Osteoblast (primary cell): ENCODE measurements around the gene IL10RA. TPM values are rescaled to one million over a fixed set of nuclear protein-coding genes. Genes with fewer than 3 reads are reported as not detected.
"Not testable (repeated sequence)": the region's sequence is repeated elsewhere in the genome, so short reads cannot be mapped to it uniquely, and the experiment has no call there.

Experiments
- DNase-seq: peaks from one replicate; pipeline ENCODE4 v3.0.0; 2011; ENCODE audit warnings: low spot score, mixed read lengths; ENCODE audit not compliant: insufficient read length; ENCODE audit errors: missing footprints
- H2AFZ ChIP-seq: 2 replicates; pipeline ENCODE4 v1.6.0; 2011; ENCODE audit warnings: mild to moderate bottlenecking, low read length
- H3K27ac ChIP-seq: 2 replicates; pipeline ENCODE4 v1.5.1; 2011; ENCODE audit warnings: mild to moderate bottlenecking, low read depth, low read length, moderate library complexity
- H3K27me3 ChIP-seq: 2 replicates; pipeline ENCODE4 v1.6.0; 2012; ENCODE audit warnings: mild to moderate bottlenecking, control low read depth, inconsistent platforms, low read length, moderate library complexity; ENCODE audit not compliant: insufficient read depth
- H3K36me3 ChIP-seq: 2 replicates; pipeline ENCODE4 v1.5.1; 2011; ENCODE audit warnings: mild to moderate bottlenecking, low read length, control low read depth, moderate library complexity; ENCODE audit not compliant: insufficient read depth
- H3K4me1 ChIP-seq: 2 replicates; pipeline ENCODE4 v1.5.1; 2011; ENCODE audit warnings: mild to moderate bottlenecking, low read length, control low read depth, moderate library complexity; ENCODE audit not compliant: insufficient read depth
- H3K4me2 ChIP-seq: 2 replicates; pipeline ENCODE4 v1.6.0; 2011; ENCODE audit warnings: mild to moderate bottlenecking, low read length; ENCODE audit not compliant: insufficient read depth
- H3K4me3 ChIP-seq: fragments of 200-600 bp; sonication (generic); 3 replicates; pipeline ENCODE4 v1.5.1; 2012; ENCODE audit warnings: mild to moderate bottlenecking, low read length, inconsistent platforms; ENCODE audit not compliant: insufficient read depth
- H3K79me2 ChIP-seq: 2 replicates; pipeline ENCODE4 v1.6.0; 2012; ENCODE audit warnings: mild to moderate bottlenecking, low read length, control low read depth, inconsistent platforms; ENCODE audit not compliant: insufficient read depth
- H3K9me3 ChIP-seq: 2 replicates; pipeline ENCODE4 v1.5.1; 2011; ENCODE audit warnings: low read depth, low read length, control low read depth
- H4K20me1 ChIP-seq: 2 replicates; pipeline ENCODE4 v1.6.0; 2012; ENCODE audit warnings: mild to moderate bottlenecking, low read length, control low read depth; ENCODE audit not compliant: insufficient read depth
- total RNA-seq: library from RNA; depleted of rRNA; stranded (reverse); fragments of >200 nt; gene quantifications from 2 replicates; pipeline ENCODE4 v1.2.3, GENCODE V29; 2012
- TF ChIP-seq, protein P1 (sequence below): IDR thresholded peaks from 2 replicates; pipeline ENCODE4 v1.5.1; 2011; ENCODE audit warnings: mild to moderate bottlenecking, low read depth, low read length, moderate library complexity; ENCODE audit errors: extremely low read depth

IL10RA gene
- total RNA-seq, 1 donor = 1.1 TPM

- no peak overlapping the region for H3K4me2 ChIP-seq
These were observed 13.3 kb upstream of the IL10RA start for GRCh38 chr11:117972629-117973502.

DNA sequence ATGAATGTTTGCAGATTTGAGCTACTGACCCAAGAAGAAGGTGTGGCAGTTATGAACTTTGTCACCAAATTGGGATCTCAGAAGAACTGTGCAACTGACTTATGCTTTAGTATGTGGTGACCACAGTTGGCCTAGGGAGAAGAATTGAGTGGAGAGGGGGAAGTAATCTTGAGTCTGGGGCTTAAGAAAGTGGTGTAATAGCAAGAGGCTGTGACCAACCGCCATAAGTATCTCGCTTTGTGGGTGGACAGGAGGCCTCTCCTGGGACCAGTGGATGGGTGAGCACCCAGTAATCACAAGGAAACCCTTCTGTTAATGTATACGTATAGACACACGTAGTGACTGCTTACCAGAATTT is 12.7 kb upstream of the IL10RA start:
- H3K27me3 ChIP-seq = no peaks in the 10 kb centered on the region
- H3K4me2 ChIP-seq = no peak overlapping the region
- DNase-seq = no peak
- no peaks in the 10 kb centered on the region for H4K20me1 ChIP-seq
- no peaks in the 10 kb centered on the region for H3K4me1 ChIP-seq
- H3K79me2 ChIP-seq = no peaks in the 10 kb centered on the region
- no peaks in the 10 kb centered on the region for H3K9me3 ChIP-seq
- no peak overlapping the region for H3K4me3 ChIP-seq
- TF ChIP-seq, protein P1, sequence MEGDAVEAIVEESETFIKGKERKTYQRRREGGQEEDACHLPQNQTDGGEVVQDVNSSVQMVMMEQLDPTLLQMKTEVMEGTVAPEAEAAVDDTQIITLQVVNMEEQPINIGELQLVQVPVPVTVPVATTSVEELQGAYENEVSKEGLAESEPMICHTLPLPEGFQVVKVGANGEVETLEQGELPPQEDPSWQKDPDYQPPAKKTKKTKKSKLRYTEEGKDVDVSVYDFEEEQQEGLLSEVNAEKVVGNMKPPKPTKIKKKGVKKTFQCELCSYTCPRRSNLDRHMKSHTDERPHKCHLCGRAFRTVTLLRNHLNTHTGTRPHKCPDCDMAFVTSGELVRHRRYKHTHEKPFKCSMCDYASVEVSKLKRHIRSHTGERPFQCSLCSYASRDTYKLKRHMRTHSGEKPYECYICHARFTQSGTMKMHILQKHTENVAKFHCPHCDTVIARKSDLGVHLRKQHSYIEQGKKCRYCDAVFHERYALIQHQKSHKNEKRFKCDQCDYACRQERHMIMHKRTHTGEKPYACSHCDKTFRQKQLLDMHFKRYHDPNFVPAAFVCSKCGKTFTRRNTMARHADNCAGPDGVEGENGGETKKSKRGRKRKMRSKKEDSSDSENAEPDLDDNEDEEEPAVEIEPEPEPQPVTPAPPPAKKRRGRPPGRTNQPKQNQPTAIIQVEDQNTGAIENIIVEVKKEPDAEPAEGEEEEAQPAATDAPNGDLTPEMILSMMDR = no peak
- H3K27ac ChIP-seq = no peak overlapping the region
- no peak overlapping the region for H2AFZ ChIP-seq
- H3K36me3 ChIP-seq = no peaks in the 10 kb centered on the region

More at GRCh38 chr11:117972629-117973502, 13.3 kb upstream of the IL10RA start:
- Histone ChIP-seq H3K36me3 (no peaks in the 10 kb centered on the region), H3K79me2 (no peaks in the 10 kb centered on the region), H4K20me1 (no peaks in the 10 kb centered on the region), H3K9me3 (no peaks in the 10 kb centered on the region), H3K27ac (no peak overlapping the region), H3K4me3 (no peak overlapping the region), H3K4me1 (no peaks in the 10 kb centered on the region), H3K27me3 (no peaks in the 10 kb centered on the region), H2AFZ (no peak overlapping the region)
- peak; percentile 27 for DNase-seq
- TF ChIP-seq, protein P1 = no peak

- H3K36me3 ChIP-seq = no peaks in the 10 kb centered on the region
- TF ChIP-seq, protein P1 = no peak
These were observed 9.7 kb upstream of the IL10RA start for GRCh38 chr11:117976445-117976844.

DNA sequence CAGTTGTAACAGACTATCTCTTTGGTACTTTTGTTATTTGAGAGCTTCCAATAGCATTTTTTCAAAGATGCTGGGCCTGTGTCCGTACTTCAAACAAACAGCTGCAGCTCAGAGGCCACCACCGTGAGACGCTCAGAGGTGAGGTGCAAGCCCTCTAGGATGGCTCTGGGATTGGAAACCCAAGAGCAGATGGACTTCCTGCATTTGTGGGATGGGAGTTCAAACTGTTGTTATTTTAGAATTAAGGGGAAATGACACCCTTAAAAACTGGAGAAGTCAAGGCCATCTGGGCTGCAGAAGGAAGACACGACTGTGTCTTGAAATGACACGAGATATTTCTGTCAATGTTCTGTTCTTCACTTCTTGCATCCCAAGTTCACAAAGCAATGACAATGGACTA is 9.2 kb upstream of the IL10RA start:
- Histone ChIP-seq H3K36me3 (no peaks in the 10 kb centered on the region), H3K27ac (no peak overlapping the region), H4K20me1 (no peaks in the 10 kb centered on the region), H3K4me2 (no peak overlapping the region), H2AFZ (no peak overlapping the region), H3K9me3 (no peaks in the 10 kb centered on the region), H3K27me3 (peaks cover 7% of the 10 kb centered on the region), H3K4me1 (no peaks in the 10 kb centered on the region), H3K79me2 (no peaks in the 10 kb centered on the region), H3K4me3 (no peak overlapping the region)
- TF ChIP-seq, protein P1 = no peak
- DNase-seq = no peak

More at GRCh38 chr11:117976445-117976844, 9.7 kb upstream of the IL10RA start:
- no peak for DNase-seq
- no peak overlapping the region for H2AFZ ChIP-seq
- no peaks in the 10 kb centered on the region for H3K79me2 ChIP-seq
- H3K27ac ChIP-seq = no peak overlapping the region
- no peak overlapping the region for H3K4me3 ChIP-seq
- H3K9me3 ChIP-seq = no peaks in the 10 kb centered on the region
- H3K4me1 ChIP-seq = no peaks in the 10 kb centered on the region
- H4K20me1 ChIP-seq = no peaks in the 10 kb centered on the region
- H3K4me2 ChIP-seq = no peak overlapping the region
- peaks cover 7% of the 10 kb centered on the region for H3K27me3 ChIP-seq

DNA sequence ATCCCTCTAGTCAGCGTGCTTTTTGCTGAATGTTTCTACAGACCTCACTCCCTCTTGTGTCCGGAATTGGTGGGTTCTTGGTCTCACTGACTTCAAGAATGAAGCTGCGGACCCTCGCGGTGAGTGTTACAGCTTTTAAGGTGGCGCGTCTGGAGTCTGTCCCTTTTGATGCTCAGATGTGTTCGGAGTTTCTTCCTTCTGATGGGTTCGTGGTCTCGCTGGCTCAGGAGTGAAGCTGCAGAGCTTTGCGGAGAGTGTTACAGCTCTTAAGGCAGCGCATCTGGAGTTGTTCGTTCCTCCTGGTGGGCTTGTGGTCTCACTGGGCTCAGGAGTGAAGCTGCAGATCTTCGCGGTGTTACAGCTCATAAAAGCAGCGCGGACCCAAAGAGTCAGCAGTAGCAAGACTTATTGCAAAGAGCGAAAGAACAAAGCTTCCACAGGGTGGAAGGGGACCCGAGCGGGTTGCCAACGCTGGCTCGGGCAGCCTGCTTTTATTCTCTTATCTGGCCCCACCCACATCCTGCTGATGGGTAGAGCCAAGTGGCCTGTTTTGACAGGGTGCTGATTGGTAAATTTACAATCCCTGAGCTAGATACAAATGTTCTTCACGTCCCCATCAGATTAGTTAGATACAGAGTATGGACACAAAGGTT is 8.5 kb upstream of the IL10RA start:
- not testable (repeated sequence) for H3K79me2 ChIP-seq, H3K36me3 ChIP-seq, DNase-seq, H3K4me3 ChIP-seq, H2AFZ ChIP-seq, H3K27me3 ChIP-seq, H3K27ac ChIP-seq, H4K20me1 ChIP-seq, H3K4me1 ChIP-seq, H3K4me2 ChIP-seq, H3K9me3 ChIP-seq
